SKM-1 treated with dmso at 0.1 percent for 144 hours (cell line): ENCODE results near the gene PLEKHH2.
A peak's percentile ranks its signal among the peaks of the same experiment; 100 is the strongest.
"Not testable (repeated sequence)": the region's sequence is repeated elsewhere in the genome, so short reads cannot be mapped to it uniquely, and the experiment has no call there.

Source experiments
- DNase-seq: peaks from one replicate; lab custom pipeline; 2025; ENCODE audit not compliant: unreplicated experiment; lab: John Stamatoyannopoulos, UW

Gene PLEKHH2

DNA sequence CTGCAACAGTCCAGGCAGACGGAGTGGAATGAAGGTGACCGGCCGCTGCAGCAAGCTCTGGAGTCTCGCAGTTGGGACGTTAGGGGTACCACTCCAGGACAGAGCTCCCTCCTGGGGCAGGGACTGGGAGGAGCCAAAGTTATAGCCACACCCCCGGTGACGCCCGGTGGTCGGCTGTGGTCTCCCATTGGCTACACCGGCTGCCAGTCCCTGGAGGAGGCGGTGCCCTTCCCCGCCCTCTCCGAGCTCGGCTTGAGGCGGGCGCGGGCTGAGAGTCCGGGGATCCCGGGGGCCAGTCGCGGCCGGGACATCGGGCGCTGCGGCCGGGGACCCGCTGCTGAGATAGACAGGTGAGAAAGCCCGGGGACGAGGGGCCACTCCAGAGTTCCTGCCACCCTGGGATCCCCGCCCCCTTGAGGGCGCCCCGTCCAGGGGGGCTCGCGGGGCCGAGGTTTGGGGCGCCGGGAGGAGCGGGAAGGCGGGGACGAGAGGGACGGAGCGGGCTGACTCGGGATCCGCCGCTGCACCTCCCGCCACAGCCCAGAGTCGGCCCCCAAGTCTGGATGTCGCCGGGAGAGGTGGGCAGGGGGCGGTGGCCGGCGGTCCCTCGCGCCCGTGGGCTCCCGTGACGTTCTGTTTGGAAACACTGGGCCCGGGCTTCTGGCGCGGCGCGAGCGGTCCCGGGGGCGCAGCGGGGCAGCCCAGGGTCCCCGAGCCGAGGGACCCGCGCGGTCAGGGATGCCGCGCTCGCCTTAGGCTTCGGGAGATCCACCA, at the start of gene PLEKHH2:
TSS of gene PLEKHH2 (plus strand) at position 231 of the 774 bp plus-strand sequence. CDS start 7,414 bp downstream, outside the sequence.
- DNase-seq = peak; percentile 82

GRCh38 chr2:43592443-43592842, 44.6 kb upstream of the PLEKHH2 start:
- no peak for DNase-seq

DNA sequence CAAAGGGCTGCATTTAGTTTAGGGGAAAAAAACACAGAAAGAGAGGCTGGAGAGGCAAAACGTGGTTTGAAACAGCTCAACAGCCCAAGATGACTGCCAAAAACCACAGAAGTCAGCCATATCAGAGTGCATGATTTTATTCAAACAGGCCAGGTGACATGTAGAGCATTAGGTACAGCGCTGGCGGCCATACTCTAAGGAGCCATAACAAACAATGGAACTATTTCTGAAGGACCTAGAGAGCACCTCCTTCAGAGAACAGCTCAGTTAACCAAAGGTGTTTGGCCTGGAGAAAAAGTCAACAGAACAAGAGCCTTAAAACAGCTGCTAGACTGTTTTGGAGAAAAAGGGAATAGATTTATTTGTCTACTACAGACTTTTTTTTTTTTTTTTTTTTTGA, 43.8 kb upstream of the PLEKHH2 start:
- DNase-seq = no peak

DNA sequence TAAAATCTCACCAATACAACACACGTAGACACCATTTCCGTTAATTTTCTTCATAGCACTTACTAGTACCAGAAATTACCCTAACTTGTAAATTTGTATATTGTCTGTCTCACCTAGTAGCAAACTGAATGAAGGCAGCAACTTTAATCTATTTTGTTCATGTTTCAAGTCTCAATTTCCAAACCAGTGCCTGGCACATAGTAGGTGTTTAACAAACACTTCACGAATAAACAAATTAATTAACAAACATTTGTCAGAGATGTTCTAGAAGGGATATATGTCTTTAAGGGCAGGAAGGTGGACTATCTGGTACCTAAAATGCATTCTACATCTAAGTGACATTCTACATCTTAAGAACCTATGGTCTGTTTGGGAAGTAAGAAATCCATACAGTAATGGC, 42.2 kb upstream of the PLEKHH2 start:
- no peak for DNase-seq

- DNase-seq = peak; percentile 98
Observed at GRCh38 chr2:43595603-43596412, 41.3 kb upstream of the PLEKHH2 start, which contains the start of gene THADA. Gene THADA, minus strand, starts transcription at chr2:43596038. Its CDS starts 3,646 bp downstream, at chr2:43592392.

GRCh38 chr2:43600596-43600995, 36.5 kb upstream of the PLEKHH2 start:
- DNase-seq = not testable (repeated sequence)

GRCh38 chr2:43604674-43605073, 32.4 kb upstream of the PLEKHH2 start:
- DNase-seq = no peak

- peak; percentile 56 for DNase-seq
Observed at GRCh38 chr2:43605079-43605655, 31.9 kb upstream of the PLEKHH2 start.

DNA sequence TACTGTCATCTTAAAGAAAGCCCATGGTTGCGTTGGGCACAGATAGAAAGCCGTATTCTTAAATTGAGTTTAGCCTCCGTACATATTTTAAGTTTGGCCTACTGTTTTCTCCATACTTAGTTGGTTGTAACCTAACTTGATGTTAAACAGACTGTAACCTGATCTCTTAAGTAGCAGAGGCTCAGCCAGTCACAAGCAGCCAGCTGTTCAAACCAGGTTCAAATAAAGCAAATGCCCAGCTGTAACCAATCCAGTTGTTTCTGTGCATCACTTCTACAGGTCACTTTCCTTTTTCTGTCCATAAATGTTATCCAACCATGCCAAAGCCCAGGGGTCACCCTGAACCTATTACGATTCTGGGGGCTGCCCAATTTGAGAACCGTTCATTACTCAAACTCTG, 31.2 kb upstream of the PLEKHH2 start:
- no peak for DNase-seq

DNA sequence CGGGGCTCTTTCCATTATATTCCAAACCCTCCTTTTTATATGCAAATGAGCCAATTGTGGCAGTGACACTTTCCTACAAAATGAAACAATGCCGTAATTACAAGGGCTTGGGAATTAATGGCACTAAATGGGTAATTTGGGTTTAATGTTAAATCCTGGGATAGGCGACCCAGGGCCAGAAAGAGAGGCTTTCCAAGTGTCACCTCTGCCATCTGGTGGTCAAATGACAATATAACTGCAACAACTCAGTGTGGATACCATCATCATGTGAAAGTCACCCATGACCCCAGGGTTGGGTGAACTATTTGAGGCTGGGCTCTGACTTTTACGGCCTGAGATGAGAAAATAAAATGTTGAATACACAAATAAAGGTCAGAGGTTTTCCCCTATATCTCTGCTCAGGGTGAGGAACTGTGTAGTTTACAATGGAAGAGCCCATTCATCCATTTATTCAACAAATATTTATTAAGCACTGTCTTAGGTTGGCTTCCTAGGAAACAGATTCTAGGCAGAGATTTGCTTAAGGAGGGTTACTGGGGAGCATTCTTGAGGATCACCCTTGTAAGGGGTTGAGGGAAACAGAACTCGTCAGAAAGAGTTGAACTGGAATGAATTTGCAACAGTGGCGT, 27.7 kb upstream of the PLEKHH2 start:
- DNase-seq = peak; percentile 22

- DNase-seq = no peak
Observed at GRCh38 chr2:43610361-43610760, 26.7 kb upstream of the PLEKHH2 start.

GRCh38 chr2:43611987-43612894, 24.8 kb upstream of the PLEKHH2 start:
- peak; percentile 60 for DNase-seq

- DNase-seq = no peak
Observed at GRCh38 chr2:43612944-43613343, 24.1 kb upstream of the PLEKHH2 start.

DNA sequence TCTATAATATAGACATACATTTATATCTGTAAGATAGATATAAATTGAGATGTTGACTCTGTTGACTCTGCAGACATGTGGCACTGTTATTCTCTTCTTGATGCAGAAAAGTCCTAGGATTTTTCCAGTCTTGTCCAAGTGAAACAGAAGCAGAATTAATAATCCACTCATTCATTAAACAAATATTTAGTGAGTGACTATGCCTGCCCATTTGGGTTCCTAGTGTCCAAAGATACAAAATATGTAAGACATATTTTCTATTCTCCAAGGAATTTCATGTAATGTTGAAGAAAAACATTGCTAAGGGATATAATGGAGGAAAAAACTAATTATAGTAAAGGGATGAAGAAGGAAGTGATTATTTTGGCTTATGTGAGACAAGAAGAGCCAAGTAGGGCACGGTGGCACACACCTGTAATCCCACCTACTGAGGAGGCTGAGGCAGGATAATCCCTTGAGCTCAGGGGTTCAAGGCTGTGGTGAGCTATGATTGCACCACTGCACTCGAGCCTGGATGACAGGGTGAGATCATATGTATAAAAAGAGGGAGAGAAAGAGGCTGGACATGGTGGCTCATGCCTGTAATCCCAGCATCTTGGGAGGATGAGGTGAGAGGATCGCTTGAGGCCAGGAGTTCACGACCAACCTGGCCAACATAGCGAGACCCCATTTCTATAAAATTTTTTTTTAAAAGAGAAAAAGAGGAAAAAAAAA, 19.9 kb upstream of the PLEKHH2 start:
- DNase-seq = no peak

- no peak for DNase-seq
Observed at GRCh38 chr2:43619511-43619910, 17.5 kb upstream of the PLEKHH2 start.

DNA sequence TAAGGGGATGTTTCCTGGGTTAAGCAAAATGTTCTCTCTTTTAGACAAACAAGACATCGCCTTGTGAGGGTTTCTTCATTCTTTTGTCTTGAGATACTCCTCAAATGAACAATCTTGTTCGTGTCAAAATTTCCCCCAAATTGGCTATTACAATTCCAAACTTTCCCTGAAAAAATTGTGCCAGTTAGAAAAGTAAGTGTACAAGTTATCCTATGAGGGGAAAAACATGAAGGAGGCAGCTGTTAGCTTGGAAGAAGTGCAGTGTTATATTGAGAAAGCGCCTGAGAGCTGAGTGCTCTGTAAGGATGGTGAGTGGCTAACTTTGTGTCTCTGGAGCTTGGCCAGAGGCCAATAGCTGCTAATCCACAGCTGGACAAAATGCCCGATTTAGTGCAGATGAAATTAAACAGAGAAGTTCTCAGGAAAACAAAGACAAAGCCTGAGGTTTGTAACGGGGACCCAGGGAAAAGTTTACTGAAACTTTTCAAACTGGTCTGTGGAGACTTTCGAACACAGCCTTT, 14.1 kb upstream of the PLEKHH2 start:
- no peak for DNase-seq

- no peak for DNase-seq
Observed at GRCh38 chr2:43631618-43632317, 5.3 kb upstream of the PLEKHH2 start.

GRCh38 chr2:43634604-43635306, 2.3 kb upstream of the PLEKHH2 start:
- DNase-seq = no peak
